GM19452 (cell line): ENCODE data around the gene FBXW7.

Source experiments
- ATAC-seq: cut with Tn5 transposase; IDR thresholded peaks from one replicate; pipeline ENCODE4 v1.9.1; 2021; ENCODE audit not compliant: unreplicated experiment

FBXW7 gene

GRCh38 chr4:152434011-152434410 is 101.9 kb downstream of the FBXW7 start:
- no peak for ATAC-seq

GRCh38 chr4:152431784-152432183 is 104.1 kb downstream of the FBXW7 start:
- ATAC-seq: no peak

- ATAC-seq: no peak
These were observed 104.6 kb downstream of the FBXW7 start for GRCh38 chr4:152431291-152431690.

GRCh38 chr4:152430507-152430906 is 105.4 kb downstream of the FBXW7 start:
- ATAC-seq: no peak

GRCh38 chr4:152427981-152428380 is 107.9 kb downstream of the FBXW7 start:
- ATAC-seq: no peak

DNA sequence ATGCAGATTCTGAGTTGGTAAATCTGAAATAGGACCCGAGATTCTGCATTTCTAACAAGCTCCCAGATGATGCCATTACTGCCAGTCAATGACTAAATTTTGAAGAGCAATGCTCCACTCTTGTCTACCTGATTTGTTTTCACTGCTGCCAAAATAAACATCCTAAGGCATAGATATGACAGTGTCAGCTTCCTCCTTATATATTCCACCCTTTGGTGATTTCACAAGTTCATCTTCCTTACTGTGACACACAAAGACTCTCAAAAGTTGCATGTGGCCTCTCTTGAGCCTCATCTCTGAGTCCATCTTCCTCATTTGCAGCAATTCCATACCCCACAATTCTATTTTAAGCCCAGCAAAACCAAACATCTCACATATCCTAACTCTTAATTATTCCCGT is 110.9 kb downstream of the FBXW7 start:
- ATAC-seq: no peak

DNA sequence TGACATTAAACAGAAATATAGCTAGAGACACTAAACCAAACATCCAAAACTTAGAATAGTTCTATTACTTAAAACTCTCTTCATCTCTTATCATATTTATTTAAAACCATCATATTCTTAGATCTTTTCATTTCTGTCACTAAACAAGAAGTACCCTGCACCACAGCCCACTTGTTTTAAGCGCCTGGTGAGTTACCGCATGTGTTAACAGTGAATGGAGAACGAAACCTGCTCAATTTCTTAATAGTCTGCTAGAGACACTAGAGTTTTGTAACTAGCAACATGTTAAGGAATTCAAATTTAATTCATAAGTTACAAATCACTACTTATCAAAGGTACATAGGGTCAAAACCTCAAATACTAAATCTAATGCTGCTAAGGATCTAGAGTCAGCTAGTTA is 111.5 kb downstream of the FBXW7 start:
- ATAC-seq: no peak

- ATAC-seq: no peak
These were observed 113.0 kb downstream of the FBXW7 start for GRCh38 chr4:152422817-152423320.

DNA sequence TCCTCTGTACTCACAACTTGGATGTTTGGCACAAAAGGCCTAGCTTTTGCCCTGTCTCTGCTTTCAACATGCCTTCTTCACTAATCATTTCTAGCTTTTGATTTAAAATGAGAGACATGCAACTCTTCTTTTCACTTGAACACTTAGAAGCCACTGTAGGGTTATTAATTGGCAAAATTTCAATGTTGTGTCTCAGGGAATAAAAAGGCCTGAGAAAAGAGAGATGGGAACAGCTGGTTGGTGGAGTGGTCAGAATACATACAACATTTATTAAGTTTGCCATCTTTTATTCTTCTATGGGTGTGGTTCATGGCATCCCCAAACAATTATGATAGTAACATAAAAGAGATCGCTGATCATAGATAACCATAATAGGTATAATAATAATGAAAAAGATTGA is 114.3 kb downstream of the FBXW7 start:
- ATAC-seq: no peak

DNA sequence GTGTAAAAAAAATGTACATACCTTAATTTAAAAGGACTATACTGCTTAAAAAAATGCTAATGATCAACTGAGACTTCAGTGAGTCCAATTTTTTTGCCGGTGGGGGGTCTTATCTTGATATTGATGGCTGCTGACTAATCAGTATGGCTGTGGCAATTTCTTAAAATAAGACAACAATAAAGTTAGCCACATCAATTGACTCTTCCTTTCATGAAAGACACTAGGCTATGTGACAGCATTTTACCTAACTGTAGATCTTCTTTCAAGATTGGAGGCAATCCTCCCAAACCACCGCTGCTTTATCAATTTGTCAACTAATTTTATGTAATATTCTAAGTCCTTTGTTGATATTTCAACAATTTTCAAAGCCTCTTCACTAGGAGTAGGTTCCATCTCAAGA is 116.1 kb downstream of the FBXW7 start:
- no peak for ATAC-seq

GRCh38 chr4:152417673-152418072 is 118.2 kb downstream of the FBXW7 start:
- no peak for ATAC-seq

- no peak for ATAC-seq
These were observed 119.9 kb downstream of the FBXW7 start for GRCh38 chr4:152415980-152416379.

DNA sequence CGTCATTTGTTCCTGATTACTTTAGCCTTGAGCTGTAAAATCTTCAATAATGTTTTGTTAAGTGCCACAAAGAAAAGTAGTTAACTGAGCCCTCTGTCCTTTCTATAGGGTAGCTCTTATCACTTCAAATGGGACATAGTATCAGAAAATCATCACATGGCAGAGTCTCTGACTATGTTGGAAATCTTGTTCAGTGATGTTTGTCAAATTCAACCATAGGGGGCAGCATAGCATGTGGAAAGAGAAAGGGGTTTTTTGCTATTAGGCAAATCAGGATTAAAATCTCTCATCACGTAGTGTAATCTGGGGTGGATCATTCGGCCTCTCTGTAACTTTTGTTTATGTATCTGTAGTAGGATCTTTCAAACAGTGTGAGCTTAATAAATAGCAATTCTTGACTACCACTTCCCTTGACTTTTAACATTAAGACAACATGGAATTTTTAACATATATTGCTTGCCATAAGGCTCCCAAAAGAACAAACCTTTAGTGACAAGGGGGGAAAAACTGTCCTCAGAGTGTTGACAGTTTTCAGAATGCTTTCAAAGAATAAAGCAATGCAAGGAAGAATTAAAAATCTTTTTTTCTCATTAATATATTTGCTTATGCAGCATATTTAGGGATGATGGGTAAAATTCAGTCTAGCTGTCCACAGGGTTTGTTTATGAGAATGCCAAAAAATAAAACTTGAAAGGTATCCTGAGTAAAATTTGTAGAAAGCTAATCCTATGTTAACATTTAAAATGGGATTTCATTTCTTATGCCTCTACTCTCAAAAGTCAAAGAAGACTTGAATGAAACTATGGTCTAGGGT is 127.2 kb downstream of the FBXW7 start:
- ATAC-seq: peak; percentile 67

GRCh38 chr4:152401424-152401823 is 134.5 kb downstream of the FBXW7 start:
- ATAC-seq: no peak

DNA sequence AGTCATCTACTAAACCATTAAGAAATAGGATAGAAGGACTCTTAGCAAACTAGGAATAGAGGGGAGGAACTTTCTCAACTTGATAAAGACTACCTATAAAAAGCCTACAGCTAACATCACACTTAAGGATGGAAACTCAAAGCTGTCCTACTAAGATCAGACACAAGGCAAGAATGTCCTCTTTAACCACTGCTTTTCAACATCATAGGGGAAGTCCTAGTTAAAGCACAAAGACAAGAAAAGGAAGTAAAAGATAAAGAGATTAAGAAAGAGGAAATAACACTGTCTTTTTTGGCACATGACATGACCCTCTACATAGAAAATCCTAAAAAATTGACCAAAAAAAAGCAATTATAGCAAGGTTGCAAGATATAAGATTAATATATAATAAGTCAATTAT is 136.6 kb downstream of the FBXW7 start:
- peak; percentile 61 for ATAC-seq

DNA sequence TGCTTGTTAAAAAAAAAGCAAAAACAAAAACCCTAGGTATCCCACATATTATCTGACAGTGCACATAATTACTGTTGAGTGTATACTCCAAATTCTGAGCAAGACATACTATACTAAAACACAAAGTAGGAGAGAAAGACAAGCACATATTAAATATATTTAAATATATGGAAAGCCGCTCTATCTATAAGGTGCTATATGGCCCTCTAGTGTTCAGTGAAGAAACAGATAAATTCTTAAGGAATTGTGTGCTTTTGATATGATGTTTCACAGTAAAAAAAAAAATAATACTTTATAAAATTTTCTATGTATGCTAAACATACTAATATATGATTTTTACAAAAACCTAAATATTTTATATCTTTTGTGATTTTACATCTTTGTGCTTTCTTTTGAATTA is 137.8 kb downstream of the FBXW7 start:
- ATAC-seq: no peak

- no peak for ATAC-seq
These were observed 141.1 kb downstream of the FBXW7 start for GRCh38 chr4:152394791-152395190.

- ATAC-seq: no peak
These were observed 143.8 kb downstream of the FBXW7 start for GRCh38 chr4:152392079-152392478.

DNA sequence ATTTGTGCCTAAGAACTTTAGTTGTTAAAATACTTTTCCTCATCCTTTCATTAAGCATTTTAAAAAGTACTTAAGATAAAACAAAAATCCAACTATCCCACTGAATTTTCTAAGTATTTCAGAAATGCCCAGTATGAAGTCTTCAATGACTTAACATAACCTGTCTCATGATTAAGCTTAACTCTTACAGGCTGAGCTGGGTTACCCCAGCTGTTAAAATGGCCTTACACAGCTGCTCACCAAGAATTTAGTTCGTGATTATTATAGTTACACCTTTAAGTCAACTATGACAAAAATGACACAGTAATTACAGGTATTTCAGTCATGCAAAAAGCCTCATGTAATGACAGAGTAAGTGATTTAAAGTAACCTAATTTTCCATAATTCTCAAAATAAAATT is 145.7 kb downstream of the FBXW7 start:
- ATAC-seq: no peak

DNA sequence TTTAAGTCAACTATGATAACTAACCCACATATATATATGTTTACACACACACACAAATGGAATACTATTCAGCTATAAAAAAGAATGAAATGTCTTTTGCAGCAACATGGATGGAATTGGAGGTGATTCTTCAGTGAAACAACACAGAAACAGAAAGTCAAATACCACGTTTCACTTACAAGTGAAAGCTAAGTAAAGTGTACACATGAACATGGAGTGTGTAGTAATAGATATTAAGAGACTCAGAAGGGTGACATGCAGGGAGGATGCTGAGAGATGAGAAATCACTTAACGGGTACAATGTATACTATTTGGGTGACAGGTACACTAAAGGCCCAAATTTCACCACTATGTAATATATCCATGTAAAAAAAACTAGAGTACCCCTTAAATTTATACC is 146.5 kb downstream of the FBXW7 start:
- ATAC-seq: no peak

DNA sequence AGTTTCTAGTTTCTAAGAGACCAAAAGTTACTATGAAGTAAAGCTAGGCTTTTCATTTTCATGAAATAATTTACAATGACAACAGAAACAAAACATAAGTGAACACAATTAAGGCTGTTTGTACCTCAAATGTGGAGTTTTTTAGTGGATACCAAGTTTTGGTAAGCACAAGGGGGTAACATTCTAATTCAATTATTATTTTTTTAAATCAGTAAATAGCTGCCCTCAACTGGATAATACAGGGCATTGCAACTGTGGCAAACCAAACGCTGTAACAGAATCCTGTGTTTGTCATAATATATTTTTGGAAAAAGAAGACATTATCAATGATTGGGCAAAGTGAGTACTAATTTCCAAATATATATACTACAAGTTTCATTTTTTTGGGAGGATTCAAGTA is 150.3 kb downstream of the FBXW7 start:
- ATAC-seq: no peak

DNA sequence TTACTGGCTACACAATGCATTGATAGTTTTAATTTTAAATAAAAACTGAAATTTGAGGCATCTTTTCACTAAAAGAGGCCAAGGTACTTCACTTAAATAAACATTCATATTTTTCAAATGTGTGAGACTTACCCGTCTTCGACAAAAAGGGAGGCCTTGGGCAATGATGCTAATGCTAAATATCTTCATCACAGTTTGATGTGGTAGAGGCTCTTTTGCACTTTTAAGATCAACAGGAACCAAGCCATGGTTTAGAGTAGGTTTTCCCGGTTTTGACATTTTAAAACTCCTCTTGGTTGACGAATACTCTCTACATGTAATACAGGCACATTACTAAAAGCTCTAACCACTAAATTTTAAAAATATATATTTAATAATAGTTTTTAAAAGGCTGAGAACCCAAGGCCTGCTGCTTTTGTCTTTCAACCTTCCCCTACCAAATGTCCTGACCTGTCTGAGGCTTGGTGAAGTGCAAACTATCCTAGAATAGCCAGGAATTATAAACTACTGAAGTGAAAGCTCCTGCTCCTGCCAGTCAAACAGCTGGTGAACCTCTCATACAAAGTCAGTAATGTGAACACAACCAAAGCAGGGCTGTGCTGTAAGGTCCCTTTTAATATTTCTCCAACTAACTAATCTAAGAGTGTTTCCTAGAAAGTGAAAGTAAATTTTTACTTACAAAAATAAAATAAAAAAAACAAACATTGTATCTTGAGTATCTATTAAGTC is 153.7 kb downstream of the FBXW7 start:
- ATAC-seq: no peak
